Osteoblast (primary cell): ENCODE results near the gene FAM161A. TPM values are rescaled to one million over a fixed set of nuclear protein-coding genes. Genes with fewer than 3 reads are reported as not detected.
"Not testable (repeated sequence)": the region's sequence is repeated elsewhere in the genome, so short reads cannot be mapped to it uniquely, and the experiment has no call there.

Source experiments
- DNase-seq: peaks from one replicate; pipeline ENCODE4 v3.0.0; 2011; ENCODE audit warnings: low spot score, mixed read lengths; ENCODE audit not compliant: insufficient read length; ENCODE audit errors: missing footprints
- H2AFZ ChIP-seq: 2 replicates; pipeline ENCODE4 v1.6.0; 2011; ENCODE audit warnings: mild to moderate bottlenecking, low read length
- H3K27ac ChIP-seq: 2 replicates; pipeline ENCODE4 v1.5.1; 2011; ENCODE audit warnings: mild to moderate bottlenecking, low read depth, low read length, moderate library complexity
- H3K27me3 ChIP-seq: 2 replicates; pipeline ENCODE4 v1.6.0; 2012; ENCODE audit warnings: mild to moderate bottlenecking, control low read depth, inconsistent platforms, low read length, moderate library complexity; ENCODE audit not compliant: insufficient read depth
- H3K36me3 ChIP-seq: 2 replicates; pipeline ENCODE4 v1.5.1; 2011; ENCODE audit warnings: mild to moderate bottlenecking, low read length, control low read depth, moderate library complexity; ENCODE audit not compliant: insufficient read depth
- H3K4me1 ChIP-seq: 2 replicates; pipeline ENCODE4 v1.5.1; 2011; ENCODE audit warnings: mild to moderate bottlenecking, low read length, control low read depth, moderate library complexity; ENCODE audit not compliant: insufficient read depth
- H3K4me2 ChIP-seq: 2 replicates; pipeline ENCODE4 v1.6.0; 2011; ENCODE audit warnings: mild to moderate bottlenecking, low read length; ENCODE audit not compliant: insufficient read depth
- H3K4me3 ChIP-seq: fragments of 200-600 bp; sonication (generic); 3 replicates; pipeline ENCODE4 v1.5.1; 2012; ENCODE audit warnings: mild to moderate bottlenecking, low read length, inconsistent platforms; ENCODE audit not compliant: insufficient read depth
- H3K79me2 ChIP-seq: 2 replicates; pipeline ENCODE4 v1.6.0; 2012; ENCODE audit warnings: mild to moderate bottlenecking, low read length, control low read depth, inconsistent platforms; ENCODE audit not compliant: insufficient read depth
- H3K9me3 ChIP-seq: 2 replicates; pipeline ENCODE4 v1.5.1; 2011; ENCODE audit warnings: low read depth, low read length, control low read depth
- H4K20me1 ChIP-seq: 2 replicates; pipeline ENCODE4 v1.6.0; 2012; ENCODE audit warnings: mild to moderate bottlenecking, low read length, control low read depth; ENCODE audit not compliant: insufficient read depth
- total RNA-seq: library from RNA; depleted of rRNA; stranded (reverse); fragments of >200 nt; gene quantifications from 2 replicates; pipeline ENCODE4 v1.2.3, GENCODE V29; 2012
- TF ChIP-seq, protein P1 (sequence below): IDR thresholded peaks from 2 replicates; pipeline ENCODE4 v1.5.1; 2011; ENCODE audit warnings: mild to moderate bottlenecking, low read depth, low read length, moderate library complexity; ENCODE audit errors: extremely low read depth

The FAM161A gene
- total RNA-seq, 1 donor: 3.3 TPM

DNA sequence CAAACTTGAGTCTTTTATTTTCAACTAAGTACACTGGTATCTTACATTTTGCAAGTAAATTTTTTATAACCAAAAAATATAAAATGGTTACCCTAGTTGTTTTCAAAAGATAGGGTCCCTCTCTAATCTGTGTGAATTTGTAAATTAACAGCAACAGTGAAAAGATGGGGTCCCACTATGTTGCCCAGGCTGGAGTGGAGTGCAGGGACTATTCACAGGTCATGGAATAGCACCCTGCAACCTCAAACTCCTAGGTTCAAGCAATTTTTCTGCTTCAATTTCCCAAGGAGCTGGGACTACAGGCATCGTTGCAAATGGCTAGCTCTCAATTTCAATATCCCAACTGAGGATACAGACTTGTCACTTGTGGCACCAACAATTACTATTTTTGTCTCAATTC lies 22.5 kb upstream of the FAM161A start:
- Histone ChIP-seq H3K36me3 (peaks cover 87% of the 10 kb centered on the region), H4K20me1 (peaks cover 4% of the 10 kb centered on the region)

DNA sequence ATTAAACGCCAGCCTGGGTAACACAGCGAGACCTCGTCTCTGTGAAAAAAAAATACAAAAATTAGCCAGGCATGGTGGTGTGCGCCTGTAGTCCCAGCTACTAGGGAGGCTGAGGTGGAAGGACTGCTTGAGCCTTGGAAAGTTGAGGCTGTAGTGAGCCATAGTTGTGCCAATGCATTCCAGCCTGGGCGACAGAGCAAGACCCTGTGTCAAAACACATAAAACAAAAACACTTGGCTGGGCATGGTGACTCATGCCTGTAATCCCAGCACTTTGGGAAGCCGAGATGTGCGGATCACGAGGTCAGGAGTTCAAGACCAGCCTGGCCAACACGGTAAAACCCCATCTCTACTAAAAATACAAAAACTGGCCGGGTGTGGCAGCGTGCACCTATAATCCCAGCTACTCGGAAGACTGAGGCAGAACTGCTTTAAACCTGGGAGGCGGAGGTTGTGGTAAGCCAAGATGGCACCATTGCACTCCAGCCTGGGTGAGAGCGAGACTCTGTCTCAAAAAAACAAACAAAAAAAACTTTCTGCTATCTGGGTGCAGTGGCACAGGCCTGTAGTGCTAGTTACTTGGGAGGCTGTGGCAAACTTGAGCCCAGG lies 12.7 kb upstream of the FAM161A start:
- not testable (repeated sequence) for H3K4me3 ChIP-seq, H3K27me3 ChIP-seq, H2AFZ ChIP-seq, DNase-seq, H3K9me3 ChIP-seq, H3K4me2 ChIP-seq, H4K20me1 ChIP-seq, H3K4me1 ChIP-seq, H3K79me2 ChIP-seq, H3K27ac ChIP-seq
- H3K36me3 ChIP-seq: peaks cover 64% of the 10 kb centered on the region

More for the DNA sequence above, 22.5 kb upstream of the FAM161A start:
- DNase-seq: no peak
- Histone ChIP-seq H3K4me3 (no peak overlapping the region), H3K4me2 (no peak overlapping the region), H3K4me1 (no peaks in the 10 kb centered on the region), H3K27ac (no peak overlapping the region), H2AFZ (no peak overlapping the region), H3K27me3 (no peaks in the 10 kb centered on the region), H3K9me3 (no peaks in the 10 kb centered on the region), H3K79me2 (peaks cover 16% of the 10 kb centered on the region)
- TF ChIP-seq, protein P1, sequence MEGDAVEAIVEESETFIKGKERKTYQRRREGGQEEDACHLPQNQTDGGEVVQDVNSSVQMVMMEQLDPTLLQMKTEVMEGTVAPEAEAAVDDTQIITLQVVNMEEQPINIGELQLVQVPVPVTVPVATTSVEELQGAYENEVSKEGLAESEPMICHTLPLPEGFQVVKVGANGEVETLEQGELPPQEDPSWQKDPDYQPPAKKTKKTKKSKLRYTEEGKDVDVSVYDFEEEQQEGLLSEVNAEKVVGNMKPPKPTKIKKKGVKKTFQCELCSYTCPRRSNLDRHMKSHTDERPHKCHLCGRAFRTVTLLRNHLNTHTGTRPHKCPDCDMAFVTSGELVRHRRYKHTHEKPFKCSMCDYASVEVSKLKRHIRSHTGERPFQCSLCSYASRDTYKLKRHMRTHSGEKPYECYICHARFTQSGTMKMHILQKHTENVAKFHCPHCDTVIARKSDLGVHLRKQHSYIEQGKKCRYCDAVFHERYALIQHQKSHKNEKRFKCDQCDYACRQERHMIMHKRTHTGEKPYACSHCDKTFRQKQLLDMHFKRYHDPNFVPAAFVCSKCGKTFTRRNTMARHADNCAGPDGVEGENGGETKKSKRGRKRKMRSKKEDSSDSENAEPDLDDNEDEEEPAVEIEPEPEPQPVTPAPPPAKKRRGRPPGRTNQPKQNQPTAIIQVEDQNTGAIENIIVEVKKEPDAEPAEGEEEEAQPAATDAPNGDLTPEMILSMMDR: no peak

DNA sequence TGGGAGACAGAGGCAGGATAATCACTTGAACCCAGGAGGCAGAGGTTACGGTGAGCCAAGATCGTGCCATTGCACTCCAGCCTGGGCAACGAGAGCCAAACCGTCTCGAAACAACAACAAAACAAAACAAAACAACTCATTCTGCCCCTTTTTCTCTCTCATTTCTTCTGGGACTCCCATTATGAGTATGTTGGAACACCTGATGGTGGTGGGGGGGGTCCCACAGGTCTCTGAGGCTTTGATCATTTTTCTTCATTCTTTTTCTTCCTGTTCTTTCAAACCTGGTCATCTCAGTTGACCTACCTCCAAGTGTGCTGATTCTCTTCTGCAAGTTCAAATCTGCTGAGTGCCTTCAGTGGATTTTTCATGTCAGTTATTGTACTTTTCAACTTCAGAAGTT lies 8.2 kb upstream of the FAM161A start:
- no peak overlapping the region for H3K4me3 ChIP-seq
- DNase-seq: no peak
- TF ChIP-seq, protein P1: no peak
- no peaks in the 10 kb centered on the region for H3K27me3 ChIP-seq
- H3K4me1 ChIP-seq: no peaks in the 10 kb centered on the region
- H3K9me3 ChIP-seq: no peaks in the 10 kb centered on the region
- H2AFZ ChIP-seq: no peak overlapping the region
- peaks cover 26% of the 10 kb centered on the region for H3K36me3 ChIP-seq
- H3K27ac ChIP-seq: no peak overlapping the region
- H3K79me2 ChIP-seq: no peaks in the 10 kb centered on the region
- H3K4me2 ChIP-seq: no peak overlapping the region
- no peaks in the 10 kb centered on the region for H4K20me1 ChIP-seq

DNA sequence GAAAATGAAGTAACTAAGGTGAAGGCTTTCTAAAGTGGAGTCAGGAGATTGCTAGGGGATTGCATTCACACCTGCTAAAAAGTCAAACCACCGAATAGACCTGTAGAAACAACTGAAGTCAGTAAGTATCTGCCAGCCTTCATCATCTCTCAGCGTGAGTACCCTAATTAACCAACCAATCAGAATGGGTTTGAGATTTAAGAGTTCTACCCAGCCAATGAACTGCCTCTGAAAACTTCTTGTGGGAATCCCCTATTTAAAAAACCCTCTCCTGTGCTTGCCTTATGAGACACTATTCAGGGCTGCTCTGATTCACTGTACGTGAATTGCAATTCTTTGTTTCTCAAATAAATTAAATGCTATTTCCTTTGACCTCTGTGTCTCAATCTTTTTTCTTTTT lies 3.4 kb upstream of the FAM161A start:
- no peaks in the 10 kb centered on the region for H3K27me3 ChIP-seq
- no peak overlapping the region for H3K4me2 ChIP-seq
- H2AFZ ChIP-seq: no peak overlapping the region
- TF ChIP-seq, protein P1: no peak
- no peaks in the 10 kb centered on the region for H3K79me2 ChIP-seq
- H3K4me1 ChIP-seq: peaks cover 9% of the 10 kb centered on the region
- H3K27ac ChIP-seq: no peak overlapping the region
- no peaks in the 10 kb centered on the region for H3K36me3 ChIP-seq
- H4K20me1 ChIP-seq: no peaks in the 10 kb centered on the region
- H3K4me3 ChIP-seq: no peak overlapping the region
- no peaks in the 10 kb centered on the region for H3K9me3 ChIP-seq
- DNase-seq: no peak
